Measurements from ENCODE around the gene TPR. TPM values are rescaled to one million over a fixed set of nuclear protein-coding genes. Genes with fewer than 3 reads are reported as not detected.

TPR gene
- total RNA-seq, result 74.2 and 89.0 TPM in 2 replicates

GRCh38 chr1:186375152-186375928, at the start of gene TPR, which contains the start of gene ODR4:
TPR (minus strand) TSS chr1:186375253; CDS start chr1:186375028, 225 bp downstream.
ODR4 (plus strand) TSS chr1:186375838; CDS start chr1:186379786, 3,948 bp downstream.

GRCh38 chr1:186295980-186296379, 79.1 kb downstream of the TPR start, which contains the start of gene PRG4:
PRG4 (plus strand) TSS chr1:186296279.

Other genes starting within 250 kb of the TPR start
- gene PRG4, start 79.0 kb downstream of the TPR start, total RNA-seq, result under 0.01 and 0.11 TPM in 2 replicates
- 19.9 and 22.5 TPM in 2 replicates for gene ODR4, start 585 bp upstream of the TPR start, total RNA-seq
- gene PDC, start 85.9 kb upstream of the TPR start, total RNA-seq, result not detected in 2 replicates